ENCODE results near the gene SRC.

The SRC gene

DNA sequence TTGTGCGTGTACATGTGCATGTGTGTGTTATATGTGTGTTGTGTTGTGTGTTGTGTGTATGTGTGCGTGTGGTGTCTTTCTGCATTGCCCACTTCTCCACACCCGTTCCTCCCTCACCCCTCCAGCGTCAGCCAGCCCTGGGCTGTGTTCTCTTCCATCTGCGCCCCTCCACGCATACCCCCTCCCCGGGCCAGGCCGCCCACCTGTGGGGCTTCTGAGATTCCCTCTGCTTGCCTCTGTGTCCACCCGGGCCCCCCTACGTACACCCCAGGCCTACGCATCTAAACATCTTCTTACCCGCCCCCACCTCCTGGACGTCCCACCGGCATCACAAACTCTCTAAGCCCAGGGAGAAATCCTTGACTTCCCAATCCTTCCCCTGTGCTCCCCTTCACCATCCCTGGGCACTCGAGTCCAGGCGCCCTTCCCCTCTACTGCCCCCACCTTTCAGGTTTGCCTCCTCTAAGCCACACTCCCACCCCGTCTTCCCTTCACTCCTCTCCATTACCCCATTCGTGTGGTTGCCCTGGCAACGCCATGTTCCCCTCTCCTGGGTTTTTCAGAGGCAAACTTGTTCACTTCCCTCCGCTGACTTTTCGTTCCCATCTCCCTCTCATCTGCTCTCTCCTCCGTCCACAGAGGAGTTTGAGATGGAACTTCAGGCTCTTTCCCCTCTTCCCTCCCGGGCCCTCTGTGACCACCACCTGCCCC is 93.4 kb downstream of the SRC start:
- DNase-seq (ENCODE audit: low spot score) = no peak
- TF ChIP-seq, protein P1, sequence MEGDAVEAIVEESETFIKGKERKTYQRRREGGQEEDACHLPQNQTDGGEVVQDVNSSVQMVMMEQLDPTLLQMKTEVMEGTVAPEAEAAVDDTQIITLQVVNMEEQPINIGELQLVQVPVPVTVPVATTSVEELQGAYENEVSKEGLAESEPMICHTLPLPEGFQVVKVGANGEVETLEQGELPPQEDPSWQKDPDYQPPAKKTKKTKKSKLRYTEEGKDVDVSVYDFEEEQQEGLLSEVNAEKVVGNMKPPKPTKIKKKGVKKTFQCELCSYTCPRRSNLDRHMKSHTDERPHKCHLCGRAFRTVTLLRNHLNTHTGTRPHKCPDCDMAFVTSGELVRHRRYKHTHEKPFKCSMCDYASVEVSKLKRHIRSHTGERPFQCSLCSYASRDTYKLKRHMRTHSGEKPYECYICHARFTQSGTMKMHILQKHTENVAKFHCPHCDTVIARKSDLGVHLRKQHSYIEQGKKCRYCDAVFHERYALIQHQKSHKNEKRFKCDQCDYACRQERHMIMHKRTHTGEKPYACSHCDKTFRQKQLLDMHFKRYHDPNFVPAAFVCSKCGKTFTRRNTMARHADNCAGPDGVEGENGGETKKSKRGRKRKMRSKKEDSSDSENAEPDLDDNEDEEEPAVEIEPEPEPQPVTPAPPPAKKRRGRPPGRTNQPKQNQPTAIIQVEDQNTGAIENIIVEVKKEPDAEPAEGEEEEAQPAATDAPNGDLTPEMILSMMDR (conservative IDR thresholded peaks at IDR 0.05; ENCODE audit: low read depth) = no peak
- H3K27ac ChIP-seq = no peak overlapping the region
- CTCF ChIA-PET = no interaction called here
- POLR2A ChIA-PET (ENCODE audit: low non-redundant PET) = no interaction called here

DNA sequence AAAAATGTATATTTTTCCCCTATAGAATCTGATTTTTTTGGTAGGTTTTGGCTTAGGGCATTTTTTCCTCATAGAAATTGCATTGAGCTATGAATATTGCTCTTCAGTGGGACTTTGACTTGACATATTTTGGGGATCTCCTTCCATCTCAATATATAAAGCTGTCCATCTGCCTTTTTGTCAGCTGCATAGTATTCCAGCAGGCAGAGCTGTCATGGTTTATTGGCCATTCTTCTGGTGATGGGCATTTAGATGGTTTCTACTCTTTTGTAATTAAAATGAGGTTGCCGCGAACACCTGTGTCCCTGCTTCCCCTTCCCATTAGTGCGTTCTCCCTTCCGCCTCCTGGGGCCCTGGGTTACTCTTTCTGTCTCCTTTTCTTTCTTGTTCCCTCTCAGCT is 95.1 kb downstream of the SRC start:
- TF ChIP-seq, protein P1 (conservative IDR thresholded peaks at IDR 0.05; ENCODE audit: low read depth) = no peak
- DNase-seq (ENCODE audit: low spot score) = no peak
- ChIA-PET CTCF (interaction anchor here (0.6 kb wide), 1 partner anchor 775 kb away, joined by 3 read pairs; no protein-coding TSS in a partner anchor), POLR2A (ENCODE audit: low non-redundant PET) (no interaction called here)
- H3K27ac ChIP-seq = no peak overlapping the region

DNA sequence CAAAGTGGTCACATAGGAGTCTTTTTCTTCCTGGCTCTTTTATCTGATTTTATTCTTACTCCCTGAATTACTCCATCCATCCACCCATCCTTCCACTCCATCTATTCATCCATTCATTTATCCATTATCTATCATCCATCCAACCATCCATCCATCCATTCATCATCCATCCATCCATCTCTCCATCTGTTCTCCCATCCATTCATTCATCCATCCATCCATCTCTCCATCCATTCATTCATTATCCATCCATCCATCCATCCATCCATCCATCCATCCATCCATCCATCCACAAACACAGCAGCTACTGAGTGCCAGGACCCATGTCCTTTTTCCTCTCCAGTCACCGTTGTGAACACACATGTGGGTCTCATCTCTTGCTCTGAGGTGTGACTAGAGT is 96.6 kb downstream of the SRC start:
- no peak overlapping the region for H3K27ac ChIP-seq
- TF ChIP-seq, protein P1 (conservative IDR thresholded peaks at IDR 0.05; ENCODE audit: low read depth) = no peak
- DNase-seq (ENCODE audit: low spot score) = no peak
- ChIA-PET CTCF (interaction anchor here (0.6 kb wide), 1 partner anchor 272 kb away, joined by 3 read pairs; no protein-coding TSS in a partner anchor), POLR2A (ENCODE audit: low non-redundant PET) (no interaction called here)

DNA sequence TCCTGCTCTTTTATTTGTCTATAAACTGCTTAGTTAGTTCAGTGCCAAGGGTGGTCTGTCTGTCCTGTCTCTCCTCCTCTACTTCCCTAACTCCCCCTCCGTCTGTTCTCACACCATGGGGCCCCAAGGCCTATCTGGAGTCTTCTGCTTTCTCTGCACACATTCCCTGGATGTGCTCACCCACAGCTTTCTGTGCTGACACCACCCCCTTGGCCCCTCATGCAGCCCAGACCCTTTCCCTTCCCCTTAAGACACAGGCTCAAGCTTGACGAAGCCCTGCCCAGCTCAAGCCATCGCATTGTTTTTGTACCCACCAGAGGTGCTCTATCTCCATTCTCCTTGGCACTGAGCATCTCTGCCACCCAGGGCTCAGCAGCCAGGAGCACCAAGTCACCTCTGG is 97.0 kb downstream of the SRC start:
- TF ChIP-seq, protein P1 (conservative IDR thresholded peaks at IDR 0.05; ENCODE audit: low read depth) = no peak
- ChIA-PET CTCF (no interaction called here), POLR2A (ENCODE audit: low non-redundant PET) (no interaction called here)
- H3K27ac ChIP-seq = no peak overlapping the region
- no peak for DNase-seq (ENCODE audit: low spot score)

DNA sequence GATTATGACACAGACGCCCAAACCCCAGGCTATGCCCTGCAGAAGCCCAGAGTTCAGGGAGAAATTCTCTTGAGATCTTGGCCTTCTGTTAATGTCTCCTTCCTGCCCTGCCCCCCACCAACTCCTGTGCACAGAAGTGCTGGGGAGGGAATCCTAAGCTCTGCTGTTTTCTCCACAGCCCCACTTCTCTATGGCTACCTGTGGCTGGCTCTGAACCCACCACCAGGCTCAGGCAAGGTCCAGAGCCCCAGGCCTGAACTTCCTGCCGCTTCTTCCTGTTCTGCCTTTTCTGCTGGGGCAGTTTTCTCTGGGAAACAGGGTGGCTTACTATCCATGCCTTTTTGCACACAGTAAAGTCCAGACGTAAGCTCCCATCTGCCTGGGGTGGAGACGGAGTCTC is 97.7 kb downstream of the SRC start:
- no peak for DNase-seq (ENCODE audit: low spot score)
- TF ChIP-seq, protein P1 (conservative IDR thresholded peaks at IDR 0.05; ENCODE audit: low read depth) = no peak
- CTCF ChIA-PET = interaction anchor here (0.9 kb wide), 1 partner anchor 47 kb away, joined by 4 read pairs; no protein-coding TSS in a partner anchor
- POLR2A ChIA-PET (ENCODE audit: low non-redundant PET) = no interaction called here
- no peak overlapping the region for H3K27ac ChIP-seq

DNA sequence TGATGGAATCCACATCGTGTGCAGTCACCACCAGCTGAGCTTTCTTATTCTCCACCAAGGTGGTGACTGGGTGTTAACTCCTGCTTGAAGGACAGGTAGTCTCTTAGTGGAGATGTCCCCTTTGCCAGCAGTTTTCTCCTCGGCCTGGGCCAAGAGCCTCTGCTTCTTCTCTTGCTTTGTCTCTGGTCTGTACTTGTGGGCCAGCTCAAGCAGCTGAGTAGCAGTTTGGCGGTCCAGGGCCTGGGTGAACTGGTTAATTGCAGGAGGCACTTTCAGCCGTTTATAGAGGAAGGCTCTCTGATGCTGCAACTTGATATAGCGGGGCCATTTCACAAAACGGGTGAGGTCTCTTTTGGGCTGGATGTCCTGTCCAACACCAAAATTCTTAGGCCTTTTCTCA is 99.1 kb downstream of the SRC start:
- DNase-seq (ENCODE audit: low spot score) = no peak
- POLR2A ChIA-PET (ENCODE audit: low non-redundant PET) = no interaction called here

More for the DNA sequence above, 99.1 kb downstream of the SRC start:
- no peak overlapping the region for H3K27ac ChIP-seq
- CTCF ChIA-PET = interaction anchor here (0.6 kb wide), 1 partner anchor 99 kb away, joined by 3 read pairs; no protein-coding TSS in a partner anchor
- TF ChIP-seq, protein P1 (conservative IDR thresholded peaks at IDR 0.05; ENCODE audit: low read depth) = no peak

Data from RWPE1 (cell line).